Natural killer cell (primary cell): ENCODE data around the gene NOP14. TPM values are rescaled to one million over a fixed set of nuclear protein-coding genes. Genes with fewer than 3 reads are reported as not detected.

Experiments used
- ATAC-seq, 3 donors: fragments of 150-1000 bp in 2 of 3; fragments of 200-7000 bp in 1 of 3; cut with Tn5 transposase; 1 replicate in 1 of 3; 2 replicates in 2 of 3; pipeline ENCODE4 v1.10.0; 2021; ENCODE audit warnings: mild to moderate bottlenecking in 2 of 3, moderate library complexity in 2 of 3
- DNase-seq, 2 donors: peaks; one replicate each; pipeline versions ENCODE4 v3.0.0 to v3.0.0-alpha.2; 2013 to 2021; ENCODE audit warnings: mixed read lengths in 1 of 2
- H3K27ac ChIP-seq: one replicate; pipeline ENCODE4 v1.5.1; 2013; ENCODE audit warnings: mild to moderate bottlenecking, low read length
- H3K27me3 ChIP-seq: one replicate; pipeline ENCODE4 v1.6.1; 2013; ENCODE audit warnings: low read length; ENCODE audit not compliant: control insufficient read depth, insufficient read depth
- H3K36me3 ChIP-seq: one replicate; pipeline ENCODE4 v1.6.1; 2013; ENCODE audit warnings: low read length; ENCODE audit not compliant: control insufficient read depth, insufficient read depth
- H3K4me1 ChIP-seq: one replicate; pipeline ENCODE4 v1.6.1; 2013; ENCODE audit warnings: low read length; ENCODE audit not compliant: control insufficient read depth, insufficient read depth
- H3K4me3 ChIP-seq: one replicate; pipeline ENCODE4 v1.5.1; 2013; ENCODE audit warnings: low read length
- H3K9me3 ChIP-seq: one replicate; pipeline ENCODE4 v1.6.1; 2013; ENCODE audit warnings: low read length; ENCODE audit not compliant: control insufficient read depth, insufficient read depth
- H3K27ac Mint-ChIP-seq, 2 donors: one replicate each; pipeline ENCODE4 v1.8.0; 2022; ENCODE audit warnings: mild to moderate bottlenecking in 2 of 2, mixed read lengths in 2 of 2, moderate library complexity in 1 of 2
- H3K27me3 Mint-ChIP-seq, 2 donors: one replicate each; pipeline ENCODE4 v1.8.0; 2022; ENCODE audit warnings: low read depth in 2 of 2, mixed read lengths in 2 of 2
- H3K36me3 Mint-ChIP-seq: one replicate; pipeline ENCODE4 v1.8.0; 2022; ENCODE audit warnings: mixed read lengths
- H3K4me1 Mint-ChIP-seq, 2 donors: one replicate each; pipeline ENCODE4 v1.8.0; 2022; ENCODE audit warnings: mixed read lengths in 2 of 2
- H3K4me3 Mint-ChIP-seq: one replicate; pipeline ENCODE4 v1.8.0; 2022; ENCODE audit warnings: mild to moderate bottlenecking, moderate library complexity, mixed read lengths
- H3K9me3 Mint-ChIP-seq, 2 donors: one replicate each; pipeline ENCODE4 v1.8.0; 2022; ENCODE audit warnings: mixed read lengths in 2 of 2
- WGBS: methylation state at CpG from one replicate; pipeline ENCODE4 v1.1.7; 2013; ENCODE audit warnings: missing lambda C conversion rate; ENCODE audit not compliant: insufficient coverage; 5-methylcytosine and 5-hydroxymethylcytosine counted together
- intact Hi-C: fragments of 100-400 bp; cut with micrococcal nuclease; formaldehyde crosslinking; loops from one replicate; pipeline ENCODE4 v1.14.2; 2022
- total RNA-seq, 4 donors: library from RNA; stranded (reverse); fragments of 120-200 nt in 1 of 4; gene quantifications; one replicate each; pipeline versions ENCODE4 v1.2.3 to v1.2.4, GENCODE V29; 2013 to 2022
- TF ChIP-seq, protein P1 (sequence below): fragments of 200-600 bp; IDR thresholded peaks from one replicate; pipeline ENCODE4 v1.8.0; 2022; ENCODE audit warnings: antibody characterized with exemption

Gene NOP14
- total RNA-seq, 3 donors from 2014 or later (not counting 1 experiment from before 2014, with no cell fraction given): 20.9 to 25.0 (median 21.1) TPM

DNA sequence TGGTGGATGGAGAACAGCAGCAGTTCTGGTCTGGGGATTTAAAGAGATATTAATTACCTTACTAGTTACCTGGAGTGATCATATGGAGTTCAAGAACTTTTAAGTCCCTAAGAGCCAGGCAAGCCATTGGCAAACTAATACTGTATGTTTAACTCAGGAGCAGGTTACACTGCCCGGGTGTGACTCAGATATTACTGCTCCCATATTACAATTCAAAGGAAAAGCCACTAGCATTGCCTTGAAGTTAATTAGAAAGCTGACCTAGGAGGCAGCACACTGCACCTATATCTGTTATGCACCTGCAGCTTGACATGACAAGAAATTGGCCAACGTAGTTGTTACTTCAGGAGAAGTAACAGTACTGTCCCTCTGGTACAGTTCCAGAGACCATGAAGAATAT, 47.4 kb upstream of the NOP14 start:
- peaks cover 0 to 3% of the 10 kb centered on the region in 2 donors for H3K27me3 Mint-ChIP-seq
- intact Hi-C loops: no loop called here
- 87% methylated on average over 2 of the region's 2 CpGs for WGBS

DNA sequence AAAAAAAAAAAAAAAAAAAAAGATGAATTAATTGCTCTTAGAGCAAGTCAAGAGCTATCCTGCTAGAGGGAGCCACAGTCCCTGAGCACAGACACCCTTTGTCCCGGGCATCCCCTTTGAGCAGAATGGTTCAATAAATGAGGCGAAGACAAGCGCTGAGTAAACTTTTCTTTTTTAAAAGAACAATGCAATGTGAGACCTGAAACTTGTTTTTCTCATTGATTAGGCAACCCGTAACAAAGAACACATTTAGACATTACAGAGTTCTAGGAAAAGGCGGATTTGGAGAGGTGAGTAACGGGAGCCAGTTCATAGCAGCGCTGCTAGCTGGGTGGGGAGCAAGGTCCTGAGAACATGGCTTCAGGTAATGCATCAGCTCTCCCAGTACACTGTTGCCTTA, 46.2 kb upstream of the NOP14 start:
- intact Hi-C loops: no loop called here
- H3K4me1 ChIP-seq: no peaks in the 10 kb centered on the region
- no peaks in the 10 kb centered on the region for H3K36me3 Mint-ChIP-seq
- no peaks in the 10 kb centered on the region for H3K36me3 ChIP-seq
- no peaks in the 10 kb centered on the region for H3K27me3 ChIP-seq
- H3K27me3 Mint-ChIP-seq: peaks cover 0 to 3% of the 10 kb centered on the region in 2 donors
- TF ChIP-seq, protein P1, sequence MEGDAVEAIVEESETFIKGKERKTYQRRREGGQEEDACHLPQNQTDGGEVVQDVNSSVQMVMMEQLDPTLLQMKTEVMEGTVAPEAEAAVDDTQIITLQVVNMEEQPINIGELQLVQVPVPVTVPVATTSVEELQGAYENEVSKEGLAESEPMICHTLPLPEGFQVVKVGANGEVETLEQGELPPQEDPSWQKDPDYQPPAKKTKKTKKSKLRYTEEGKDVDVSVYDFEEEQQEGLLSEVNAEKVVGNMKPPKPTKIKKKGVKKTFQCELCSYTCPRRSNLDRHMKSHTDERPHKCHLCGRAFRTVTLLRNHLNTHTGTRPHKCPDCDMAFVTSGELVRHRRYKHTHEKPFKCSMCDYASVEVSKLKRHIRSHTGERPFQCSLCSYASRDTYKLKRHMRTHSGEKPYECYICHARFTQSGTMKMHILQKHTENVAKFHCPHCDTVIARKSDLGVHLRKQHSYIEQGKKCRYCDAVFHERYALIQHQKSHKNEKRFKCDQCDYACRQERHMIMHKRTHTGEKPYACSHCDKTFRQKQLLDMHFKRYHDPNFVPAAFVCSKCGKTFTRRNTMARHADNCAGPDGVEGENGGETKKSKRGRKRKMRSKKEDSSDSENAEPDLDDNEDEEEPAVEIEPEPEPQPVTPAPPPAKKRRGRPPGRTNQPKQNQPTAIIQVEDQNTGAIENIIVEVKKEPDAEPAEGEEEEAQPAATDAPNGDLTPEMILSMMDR: no peak
- no peak overlapping the region for H3K27ac Mint-ChIP-seq
- H3K27ac ChIP-seq: no peak overlapping the region
- H3K4me1 Mint-ChIP-seq: no peaks in the 10 kb centered on the region
- H3K9me3 Mint-ChIP-seq: no peaks in the 10 kb centered on the region
- 83% methylated on average over 7 of the region's 7 CpGs for WGBS
- H3K9me3 ChIP-seq: no peaks in the 10 kb centered on the region
- H3K4me3 ChIP-seq: no peak overlapping the region
- H3K4me3 Mint-ChIP-seq: no peak overlapping the region
- DNase-seq (peak in 1 of 2 donors; percentile 55), ATAC-seq (peak in 2 of 3 donors; percentile 40 to 52)

More for the DNA sequence above, 47.4 kb upstream of the NOP14 start:
- no peaks in the 10 kb centered on the region for H3K36me3 Mint-ChIP-seq
- ATAC-seq: no peak
- no peak for DNase-seq
- no peak overlapping the region for H3K27ac ChIP-seq
- no peak overlapping the region for H3K4me3 Mint-ChIP-seq
- no peaks in the 10 kb centered on the region for H3K9me3 ChIP-seq
- H3K27ac Mint-ChIP-seq: no peak overlapping the region
- TF ChIP-seq, protein P1: no peak
- no peaks in the 10 kb centered on the region for H3K27me3 ChIP-seq
- H3K4me3 ChIP-seq: no peak overlapping the region
- H3K9me3 Mint-ChIP-seq: no peaks in the 10 kb centered on the region
- no peaks in the 10 kb centered on the region for H3K4me1 Mint-ChIP-seq
- no peaks in the 10 kb centered on the region for H3K4me1 ChIP-seq
- no peaks in the 10 kb centered on the region for H3K36me3 ChIP-seq

DNA sequence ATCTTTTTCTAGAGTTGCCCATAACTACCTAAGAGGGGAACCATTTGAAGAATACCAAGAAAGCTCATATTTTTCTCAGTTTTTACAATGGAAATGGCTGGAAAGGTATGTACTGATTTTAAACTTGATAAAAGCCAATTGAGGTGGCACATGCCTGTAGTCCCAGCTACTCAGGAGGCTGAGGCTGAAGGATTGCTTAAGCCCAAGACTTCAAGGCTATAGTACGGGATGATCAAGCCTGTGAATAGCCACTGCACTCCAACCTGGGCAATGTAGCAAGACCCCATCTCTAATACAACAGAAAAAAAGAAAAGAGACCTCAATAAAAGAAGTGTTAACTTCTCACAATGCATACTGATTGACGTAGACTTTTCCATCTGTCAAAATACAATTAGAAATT, 44.5 kb upstream of the NOP14 start:
- Histone ChIP-seq H3K9me3 (no peaks in the 10 kb centered on the region), H3K4me1 (no peaks in the 10 kb centered on the region), H3K36me3 (no peaks in the 10 kb centered on the region), H3K27me3 (no peaks in the 10 kb centered on the region), H3K4me3 (no peak overlapping the region), H3K27ac (no peak overlapping the region)
- Mint-ChIP-seq H3K9me3 (no peaks in the 10 kb centered on the region), H3K27me3 (no peaks in the 10 kb centered on the region), H3K4me3 (no peak overlapping the region), H3K27ac (no peak overlapping the region), H3K36me3 (no peaks in the 10 kb centered on the region), H3K4me1 (no peaks in the 10 kb centered on the region)
- TF ChIP-seq, protein P1: no peak
- DNase-seq (no peak), ATAC-seq (no peak)
- 92% methylated on average over 1 of the region's 2 CpGs for WGBS
- intact Hi-C loops: no loop called here

DNA sequence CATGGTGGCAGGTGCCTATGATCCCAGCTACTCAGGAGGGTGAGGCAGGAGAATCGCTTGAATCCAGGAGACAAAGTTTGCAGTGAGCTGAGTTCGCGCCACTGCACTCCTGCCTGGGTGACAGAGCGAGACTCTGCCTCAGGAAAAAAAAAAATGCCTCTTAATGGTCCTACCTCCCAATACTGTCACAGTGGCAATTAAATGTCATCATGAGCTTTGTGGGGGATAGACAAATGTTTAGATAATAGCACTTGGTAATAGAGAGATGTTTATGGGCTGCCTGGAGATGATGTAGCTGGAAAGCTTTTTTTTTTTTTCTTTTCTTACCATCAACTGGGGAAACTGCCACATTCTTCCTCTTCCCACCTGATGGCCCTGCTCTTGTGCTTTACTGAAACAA, 33.2 kb upstream of the NOP14 start:
- no peaks in the 10 kb centered on the region for H3K9me3 Mint-ChIP-seq
- 100% methylated on average over 3 of the region's 4 CpGs for WGBS

More for the DNA sequence above, 33.2 kb upstream of the NOP14 start:
- no peak overlapping the region for H3K4me3 ChIP-seq
- Mint-ChIP-seq H3K4me3 (no peak overlapping the region), H3K4me1 (no peaks in the 10 kb centered on the region), H3K27me3 (no peaks in the 10 kb centered on the region), H3K27ac (no peak overlapping the region), H3K36me3 (no peaks in the 10 kb centered on the region)
- DNase-seq: no peak
- no peak for ATAC-seq
- no peaks in the 10 kb centered on the region for H3K36me3 ChIP-seq
- no peaks in the 10 kb centered on the region for H3K4me1 ChIP-seq
- intact Hi-C loops: no loop called here
- TF ChIP-seq, protein P1: no peak
- no peaks in the 10 kb centered on the region for H3K27me3 ChIP-seq
- H3K27ac ChIP-seq: no peak overlapping the region
- H3K9me3 ChIP-seq: no peaks in the 10 kb centered on the region
